Sigmoid colon (tissue), 4 donors: Measurements from ENCODE around the gene MSH3.

ENCODE experiments used
- EP300 ChIP-seq, 4 donors: sonication (generic); formaldehyde crosslinking; IDR thresholded peaks; one replicate each; pipeline ENCODE4 v1.6.1; 2017; ENCODE audit warnings: antibody characterized with exemption in 4 of 4
- POLR2A ChIP-seq, 2 donors: fragments of 450-650 bp; IDR thresholded peaks; one replicate each; pipeline ENCODE4 v1.6.1; 2016; ENCODE audit warnings: antibody characterized with exemption in 2 of 2, mild to moderate bottlenecking in 2 of 2, moderate library complexity in 2 of 2
- POLR2AphosphoS5 ChIP-seq, 4 donors: sonication (generic); formaldehyde crosslinking; IDR thresholded peaks; one replicate each; pipeline ENCODE4 v1.6.1; 2017; ENCODE audit warnings: antibody characterized with exemption in 4 of 4
- TF ChIP-seq, protein P1 (sequence below), 4 experiments: fragments of 450-650 bp in 3 of 4; fragments of 200-600 bp in 1 of 4; IDR thresholded peaks; one replicate each; pipeline ENCODE4 v1.5.1; 2016 to 2019; ENCODE audit warnings: antibody characterized with exemption in 4 of 4, mild to moderate bottlenecking in 3 of 4, moderate library complexity in 2 of 4

DNA sequence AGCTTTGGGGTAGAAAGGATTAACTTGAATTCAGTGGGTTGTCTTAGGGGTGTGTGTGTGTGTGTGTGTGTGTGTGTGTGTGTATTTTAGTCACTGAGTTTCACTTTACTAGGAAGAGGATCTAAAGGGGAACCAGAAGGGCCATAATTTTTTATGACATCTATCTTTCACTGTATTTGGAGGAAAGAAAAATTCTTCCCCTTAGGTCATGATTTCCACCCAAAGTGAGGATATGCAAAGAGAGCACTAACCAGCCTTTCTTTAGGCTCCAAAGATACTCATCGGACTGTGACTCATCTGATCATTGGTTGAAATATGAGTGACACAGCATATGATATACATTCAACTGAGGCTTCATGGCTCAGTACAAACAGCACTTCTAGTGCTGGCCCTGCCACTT lies 230.5 kb downstream of the MSH3 start:
- TF ChIP-seq, protein P1, sequence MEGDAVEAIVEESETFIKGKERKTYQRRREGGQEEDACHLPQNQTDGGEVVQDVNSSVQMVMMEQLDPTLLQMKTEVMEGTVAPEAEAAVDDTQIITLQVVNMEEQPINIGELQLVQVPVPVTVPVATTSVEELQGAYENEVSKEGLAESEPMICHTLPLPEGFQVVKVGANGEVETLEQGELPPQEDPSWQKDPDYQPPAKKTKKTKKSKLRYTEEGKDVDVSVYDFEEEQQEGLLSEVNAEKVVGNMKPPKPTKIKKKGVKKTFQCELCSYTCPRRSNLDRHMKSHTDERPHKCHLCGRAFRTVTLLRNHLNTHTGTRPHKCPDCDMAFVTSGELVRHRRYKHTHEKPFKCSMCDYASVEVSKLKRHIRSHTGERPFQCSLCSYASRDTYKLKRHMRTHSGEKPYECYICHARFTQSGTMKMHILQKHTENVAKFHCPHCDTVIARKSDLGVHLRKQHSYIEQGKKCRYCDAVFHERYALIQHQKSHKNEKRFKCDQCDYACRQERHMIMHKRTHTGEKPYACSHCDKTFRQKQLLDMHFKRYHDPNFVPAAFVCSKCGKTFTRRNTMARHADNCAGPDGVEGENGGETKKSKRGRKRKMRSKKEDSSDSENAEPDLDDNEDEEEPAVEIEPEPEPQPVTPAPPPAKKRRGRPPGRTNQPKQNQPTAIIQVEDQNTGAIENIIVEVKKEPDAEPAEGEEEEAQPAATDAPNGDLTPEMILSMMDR (IDR thresholded peaks at IDR 0.05): no peak
- TF ChIP-seq POLR2AphosphoS5 (IDR thresholded peaks at IDR 0.05) (no peak), POLR2A (IDR thresholded peaks at IDR 0.05) (no peak), EP300 (IDR thresholded peaks at IDR 0.05) (no peak)
